ENCODE results near the gene B4GALNT4.

B4GALNT4 gene

DNA sequence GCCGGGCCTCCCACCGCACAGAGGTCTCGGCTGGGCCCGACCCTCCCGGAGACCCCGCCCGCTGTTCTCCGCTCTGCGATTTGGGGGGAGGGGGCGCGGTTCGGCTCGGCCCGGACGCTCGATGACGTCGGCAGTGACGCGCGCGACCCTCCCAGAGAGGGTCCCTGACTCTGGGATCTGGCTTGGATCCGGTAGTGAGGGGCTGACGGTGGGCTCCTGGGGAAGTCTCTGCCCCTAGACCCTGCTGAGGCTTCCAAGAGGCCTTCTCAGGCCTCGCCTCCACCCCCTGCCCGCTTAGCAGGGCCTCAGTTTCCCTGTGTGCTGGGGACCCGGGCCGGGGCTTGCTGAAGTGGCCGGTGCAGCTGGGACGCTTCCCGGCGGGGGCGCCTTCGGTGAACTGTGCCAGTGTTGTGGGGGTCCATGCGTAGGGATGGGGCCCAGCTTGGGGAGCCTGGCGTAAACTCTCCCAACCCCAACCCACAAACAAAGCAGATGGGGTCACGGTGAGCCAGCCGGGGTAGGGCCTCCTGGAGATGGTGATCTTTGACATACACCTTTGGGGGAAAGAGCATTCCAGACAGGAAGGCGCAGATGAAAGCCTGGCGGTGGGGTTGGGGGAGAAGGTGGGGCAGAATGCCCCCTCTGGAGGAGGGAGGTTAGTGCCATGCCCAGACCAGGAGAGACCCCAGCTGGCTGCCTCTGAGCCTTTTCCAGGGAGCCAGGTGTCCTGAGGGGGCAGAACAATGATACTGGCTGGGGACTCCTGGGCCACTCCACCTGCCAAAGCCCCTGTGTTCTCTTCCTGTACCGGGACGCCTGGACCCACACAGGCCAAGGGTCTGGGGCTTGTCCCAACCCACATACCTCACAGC, 1.0 kb downstream of the B4GALNT4 start:
- in situ Hi-C loops (cut with MboI; ENCODE audit: low sequenced_read_pairs, unreplicated experiment), result no loop called here
- no peak for DNase-seq (ENCODE audit: low spot score)
- TF ChIP-seq, protein P1, sequence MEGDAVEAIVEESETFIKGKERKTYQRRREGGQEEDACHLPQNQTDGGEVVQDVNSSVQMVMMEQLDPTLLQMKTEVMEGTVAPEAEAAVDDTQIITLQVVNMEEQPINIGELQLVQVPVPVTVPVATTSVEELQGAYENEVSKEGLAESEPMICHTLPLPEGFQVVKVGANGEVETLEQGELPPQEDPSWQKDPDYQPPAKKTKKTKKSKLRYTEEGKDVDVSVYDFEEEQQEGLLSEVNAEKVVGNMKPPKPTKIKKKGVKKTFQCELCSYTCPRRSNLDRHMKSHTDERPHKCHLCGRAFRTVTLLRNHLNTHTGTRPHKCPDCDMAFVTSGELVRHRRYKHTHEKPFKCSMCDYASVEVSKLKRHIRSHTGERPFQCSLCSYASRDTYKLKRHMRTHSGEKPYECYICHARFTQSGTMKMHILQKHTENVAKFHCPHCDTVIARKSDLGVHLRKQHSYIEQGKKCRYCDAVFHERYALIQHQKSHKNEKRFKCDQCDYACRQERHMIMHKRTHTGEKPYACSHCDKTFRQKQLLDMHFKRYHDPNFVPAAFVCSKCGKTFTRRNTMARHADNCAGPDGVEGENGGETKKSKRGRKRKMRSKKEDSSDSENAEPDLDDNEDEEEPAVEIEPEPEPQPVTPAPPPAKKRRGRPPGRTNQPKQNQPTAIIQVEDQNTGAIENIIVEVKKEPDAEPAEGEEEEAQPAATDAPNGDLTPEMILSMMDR (IDR thresholded peaks at IDR 0.05; ENCODE audit: borderline replicate concordance, control extremely low read depth, extremely low read depth, insufficient read depth, missing control alignments), result no peak

DNA sequence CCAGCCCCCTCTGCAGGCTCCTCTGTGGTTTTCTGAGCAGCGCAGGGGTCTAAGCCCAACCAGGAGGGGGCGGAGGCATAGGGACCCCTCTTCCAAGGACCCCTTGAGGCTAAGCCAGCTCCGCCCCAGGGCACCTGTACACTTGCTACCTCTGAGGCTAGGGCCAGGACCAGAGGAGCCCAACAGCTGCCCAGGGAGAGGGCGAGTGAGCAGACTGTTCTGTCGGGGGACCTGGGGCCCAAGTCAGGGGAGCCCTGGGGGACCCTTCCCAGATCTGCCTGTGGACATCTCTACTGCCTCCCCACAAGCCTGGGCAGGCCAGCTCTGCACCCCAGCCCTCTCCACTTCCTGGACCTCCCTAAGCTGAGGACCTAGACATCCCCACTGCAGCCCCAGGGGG, 1.8 kb downstream of the B4GALNT4 start:
- TF ChIP-seq, protein P1 (IDR thresholded peaks at IDR 0.05; ENCODE audit: borderline replicate concordance, control extremely low read depth, extremely low read depth, insufficient read depth, missing control alignments), result no peak
- DNase-seq (ENCODE audit: low spot score), result no peak
- in situ Hi-C loops (cut with MboI; ENCODE audit: low sequenced_read_pairs, unreplicated experiment), result no loop called here

DNA sequence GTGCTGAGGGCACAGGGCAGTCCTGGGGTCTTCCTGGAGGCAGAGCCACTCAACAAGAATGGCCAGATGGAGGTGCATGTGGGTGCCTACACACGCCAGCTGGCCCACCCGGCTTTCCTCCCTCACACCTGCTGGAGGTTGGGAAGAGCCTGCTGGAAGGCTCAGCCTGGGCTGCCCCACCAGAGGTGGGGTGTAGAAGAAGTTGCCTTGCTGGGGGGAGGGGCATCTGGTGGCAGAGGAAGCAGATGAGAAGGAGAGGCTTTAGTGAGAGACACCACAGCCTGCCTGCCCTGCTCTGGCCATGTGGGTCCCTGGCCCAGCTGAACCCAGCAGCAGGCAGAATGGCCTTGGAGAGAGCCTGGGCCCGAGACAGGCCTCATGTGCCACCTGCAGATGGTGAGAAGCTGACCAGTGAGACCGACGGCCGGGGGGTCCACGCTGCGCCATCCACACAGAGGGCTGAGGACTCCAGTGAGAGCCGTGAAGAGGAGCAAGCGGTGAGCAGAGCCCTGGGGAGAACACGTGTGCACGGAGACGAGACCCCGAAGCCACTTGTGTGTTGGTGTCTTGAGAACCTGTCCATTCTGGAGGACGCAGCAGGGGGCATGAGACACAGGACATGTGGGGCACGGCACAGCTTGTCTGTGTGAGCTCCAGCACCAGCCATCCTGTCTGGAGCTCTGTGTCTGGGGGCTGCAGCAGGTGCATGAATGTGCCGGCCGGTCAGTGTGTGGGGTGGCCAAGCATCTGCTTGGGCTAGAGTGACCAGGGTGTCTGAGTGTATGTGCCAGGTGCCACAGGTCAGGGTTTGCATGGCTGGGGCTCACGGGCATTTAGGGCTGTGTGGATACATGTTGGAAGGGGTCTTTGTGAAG, 2.7 kb downstream of the B4GALNT4 start:
- TF ChIP-seq, protein P1 (IDR thresholded peaks at IDR 0.05; ENCODE audit: borderline replicate concordance, control extremely low read depth, extremely low read depth, insufficient read depth, missing control alignments), result no peak
- in situ Hi-C loops (cut with MboI; ENCODE audit: low sequenced_read_pairs, unreplicated experiment), result no loop called here

GRCh38 chr11:372809-373715, 3.8 kb downstream of the B4GALNT4 start:
- TF ChIP-seq, protein P1 (IDR thresholded peaks at IDR 0.05; ENCODE audit: borderline replicate concordance, control extremely low read depth, extremely low read depth, insufficient read depth, missing control alignments), result no peak
- DNase-seq (ENCODE audit: low spot score), result no peak
- in situ Hi-C loops (cut with MboI; ENCODE audit: low sequenced_read_pairs, unreplicated experiment), result no loop called here

More for the DNA sequence above, 2.7 kb downstream of the B4GALNT4 start:
- no peak for DNase-seq (ENCODE audit: low spot score)

- no peak for DNase-seq (ENCODE audit: low spot score)
- in situ Hi-C loops (cut with MboI; ENCODE audit: low sequenced_read_pairs, unreplicated experiment), result no loop called here
- TF ChIP-seq, protein P1 (IDR thresholded peaks at IDR 0.05; ENCODE audit: borderline replicate concordance, control extremely low read depth, extremely low read depth, insufficient read depth, missing control alignments), result no peak
Measured at GRCh38 chr11:373716-374551, 4.6 kb downstream of the B4GALNT4 start.
